ENCODE data around the gene AIM2.
"Not testable (repeated sequence)": the region's sequence is repeated elsewhere in the genome, so short reads cannot be mapped to it uniquely, and the experiment has no call there.

The AIM2 gene, protein sequence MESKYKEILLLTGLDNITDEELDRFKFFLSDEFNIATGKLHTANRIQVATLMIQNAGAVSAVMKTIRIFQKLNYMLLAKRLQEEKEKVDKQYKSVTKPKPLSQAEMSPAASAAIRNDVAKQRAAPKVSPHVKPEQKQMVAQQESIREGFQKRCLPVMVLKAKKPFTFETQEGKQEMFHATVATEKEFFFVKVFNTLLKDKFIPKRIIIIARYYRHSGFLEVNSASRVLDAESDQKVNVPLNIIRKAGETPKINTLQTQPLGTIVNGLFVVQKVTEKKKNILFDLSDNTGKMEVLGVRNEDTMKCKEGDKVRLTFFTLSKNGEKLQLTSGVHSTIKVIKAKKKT

DNA sequence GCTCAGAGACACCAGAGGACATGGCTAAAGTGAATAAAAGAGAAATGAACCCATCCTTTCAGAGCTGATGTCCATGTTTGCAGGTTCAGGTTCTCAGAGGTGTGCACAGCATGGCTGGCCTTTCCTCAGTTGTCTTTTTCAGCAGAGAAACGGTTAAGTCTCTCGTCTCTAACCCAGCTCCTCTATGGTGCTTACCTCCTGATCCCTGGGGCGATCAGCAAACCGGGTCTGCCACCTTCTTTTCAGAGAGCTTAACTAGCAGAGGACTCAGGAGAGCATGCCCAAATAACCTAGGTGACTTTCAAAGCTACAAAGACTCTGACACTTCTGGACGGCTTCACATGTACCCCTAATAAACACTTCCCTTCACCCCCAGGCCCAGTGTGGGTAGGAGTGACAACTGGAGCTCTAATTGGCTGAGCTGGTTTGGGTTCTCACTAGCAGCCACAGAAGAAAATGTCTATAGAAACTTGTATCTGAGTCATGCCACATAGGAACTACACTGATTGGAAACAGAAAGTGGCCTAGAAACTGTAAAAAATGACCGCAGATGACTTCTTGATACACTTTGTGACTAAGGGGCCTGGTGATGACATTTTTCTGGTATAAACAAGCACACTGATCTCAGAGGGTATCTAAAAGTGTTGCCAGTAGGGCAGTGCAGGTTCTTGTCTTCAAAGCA lies at the start of gene AIM2:
Gene AIM2 (minus strand): TSS at position 329 of the 682 bp plus-strand sequence. CDS start 3,267 bp downstream, outside the sequence.
- DNase-seq (ENCODE audit: low read depth), result peak; percentile 95
- TF ChIP-seq, protein P1, sequence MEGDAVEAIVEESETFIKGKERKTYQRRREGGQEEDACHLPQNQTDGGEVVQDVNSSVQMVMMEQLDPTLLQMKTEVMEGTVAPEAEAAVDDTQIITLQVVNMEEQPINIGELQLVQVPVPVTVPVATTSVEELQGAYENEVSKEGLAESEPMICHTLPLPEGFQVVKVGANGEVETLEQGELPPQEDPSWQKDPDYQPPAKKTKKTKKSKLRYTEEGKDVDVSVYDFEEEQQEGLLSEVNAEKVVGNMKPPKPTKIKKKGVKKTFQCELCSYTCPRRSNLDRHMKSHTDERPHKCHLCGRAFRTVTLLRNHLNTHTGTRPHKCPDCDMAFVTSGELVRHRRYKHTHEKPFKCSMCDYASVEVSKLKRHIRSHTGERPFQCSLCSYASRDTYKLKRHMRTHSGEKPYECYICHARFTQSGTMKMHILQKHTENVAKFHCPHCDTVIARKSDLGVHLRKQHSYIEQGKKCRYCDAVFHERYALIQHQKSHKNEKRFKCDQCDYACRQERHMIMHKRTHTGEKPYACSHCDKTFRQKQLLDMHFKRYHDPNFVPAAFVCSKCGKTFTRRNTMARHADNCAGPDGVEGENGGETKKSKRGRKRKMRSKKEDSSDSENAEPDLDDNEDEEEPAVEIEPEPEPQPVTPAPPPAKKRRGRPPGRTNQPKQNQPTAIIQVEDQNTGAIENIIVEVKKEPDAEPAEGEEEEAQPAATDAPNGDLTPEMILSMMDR (IDR thresholded peaks at IDR 0.05; ENCODE audit: insufficient read depth, low read depth, low read length, missing control alignments), result no peak
- H3K4me3 ChIP-seq (ENCODE audit: low read depth, low read length), result peak within 1 kb of the TSS; percentile 91

DNA sequence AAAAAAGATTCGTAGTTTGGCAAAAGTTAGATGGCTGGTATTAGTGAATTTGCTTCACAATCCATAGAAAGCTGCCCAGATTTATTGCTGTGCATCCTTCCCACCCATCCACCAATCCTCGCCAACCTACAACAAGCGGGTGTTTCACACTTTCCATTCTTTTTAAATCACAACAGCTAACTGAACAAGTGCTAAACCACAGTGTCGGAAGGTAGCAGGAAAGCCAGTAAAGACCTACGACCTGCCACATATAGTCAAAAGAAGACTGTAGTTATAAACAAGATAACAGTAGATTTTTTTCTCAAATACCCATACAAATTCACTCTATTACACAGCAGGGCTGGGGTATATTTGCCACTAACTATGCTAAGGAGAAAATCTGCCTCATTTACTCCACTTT lies 47.0 kb upstream of the AIM2 start:
- TF ChIP-seq, protein P1 (IDR thresholded peaks at IDR 0.05; ENCODE audit: insufficient read depth, low read depth, low read length, missing control alignments), result no peak
- no peak overlapping the region for H3K4me3 ChIP-seq (ENCODE audit: low read depth, low read length)
- DNase-seq (ENCODE audit: low read depth), result no peak

DNA sequence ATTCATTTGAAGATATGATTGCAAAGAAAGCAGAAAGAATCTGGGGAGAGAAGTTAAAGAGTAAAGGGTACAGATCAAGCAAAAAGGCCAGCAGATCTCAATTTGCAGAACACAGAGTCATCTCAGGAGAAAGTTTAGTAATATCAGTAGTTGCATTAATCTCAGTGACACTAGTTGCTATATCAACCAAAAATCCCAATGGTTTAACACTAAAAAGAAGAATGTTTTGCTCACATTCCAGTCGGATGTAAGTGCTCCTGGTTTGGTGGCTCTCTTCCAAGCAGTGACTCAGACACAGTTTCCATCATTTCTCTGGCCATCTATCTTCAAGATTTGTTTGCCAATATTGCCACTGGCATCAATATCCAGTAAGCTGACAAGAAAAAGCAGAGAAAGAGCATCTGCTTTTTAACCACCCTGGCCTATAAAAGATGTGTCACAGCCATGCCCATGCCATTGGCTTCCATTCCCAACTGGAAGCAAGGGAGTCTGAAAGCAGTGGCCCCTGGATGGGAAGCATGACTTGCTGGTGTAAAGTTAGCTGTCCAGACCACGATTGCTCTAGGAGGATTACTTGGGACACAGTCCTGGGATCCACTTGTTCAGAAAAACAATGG lies 45.5 kb upstream of the AIM2 start:
- peak; percentile 51 for DNase-seq (ENCODE audit: low read depth)
- no peak overlapping the region for H3K4me3 ChIP-seq (ENCODE audit: low read depth, low read length)
- TF ChIP-seq, protein P1 (IDR thresholded peaks at IDR 0.05; ENCODE audit: insufficient read depth, low read depth, low read length, missing control alignments), result no peak

DNA sequence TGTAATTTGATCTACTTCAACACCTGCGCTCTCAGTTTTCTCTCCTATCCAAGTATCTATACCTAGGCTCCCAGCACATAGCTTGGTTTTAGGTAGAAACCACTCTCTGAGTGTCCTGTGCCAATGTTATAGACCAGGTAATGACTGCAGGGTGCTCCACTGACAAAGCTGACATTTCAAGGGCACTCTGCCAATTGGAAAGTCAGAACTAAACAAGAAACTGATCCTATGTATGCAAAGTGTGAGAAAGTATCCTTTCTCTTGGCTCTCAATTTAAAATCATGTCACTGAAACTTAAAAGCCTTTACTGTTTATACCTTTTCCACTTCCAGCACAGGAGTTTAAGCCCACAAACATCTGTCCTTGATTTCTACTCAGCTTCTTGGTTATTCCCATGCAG lies 45.0 kb upstream of the AIM2 start:
- peak; percentile 64 for DNase-seq (ENCODE audit: low read depth)
- TF ChIP-seq, protein P1 (IDR thresholded peaks at IDR 0.05; ENCODE audit: insufficient read depth, low read depth, low read length, missing control alignments), result no peak
- no peak overlapping the region for H3K4me3 ChIP-seq (ENCODE audit: low read depth, low read length)

DNA sequence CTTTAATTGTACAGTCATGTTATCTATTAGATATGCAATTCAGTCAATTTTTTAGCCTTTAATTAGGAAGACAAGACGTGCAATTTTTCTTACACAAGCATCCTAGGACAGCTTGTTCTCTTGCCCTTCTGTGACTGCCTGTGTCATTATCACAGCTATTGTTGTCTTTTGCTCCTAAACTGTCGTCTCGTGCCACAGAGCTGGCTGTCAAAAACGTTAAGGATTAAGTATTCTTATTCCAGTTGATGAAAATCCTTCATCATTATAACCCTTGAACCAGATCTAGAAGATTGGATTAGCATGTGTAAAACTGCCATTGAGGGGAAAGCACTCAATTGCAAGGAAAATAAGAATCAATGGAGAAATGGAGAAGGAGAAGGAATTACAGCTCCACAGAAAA lies 43.8 kb upstream of the AIM2 start:
- H3K4me3 ChIP-seq (ENCODE audit: low read depth, low read length), result no peak overlapping the region
- TF ChIP-seq, protein P1 (IDR thresholded peaks at IDR 0.05; ENCODE audit: insufficient read depth, low read depth, low read length, missing control alignments), result no peak
- no peak for DNase-seq (ENCODE audit: low read depth)

DNA sequence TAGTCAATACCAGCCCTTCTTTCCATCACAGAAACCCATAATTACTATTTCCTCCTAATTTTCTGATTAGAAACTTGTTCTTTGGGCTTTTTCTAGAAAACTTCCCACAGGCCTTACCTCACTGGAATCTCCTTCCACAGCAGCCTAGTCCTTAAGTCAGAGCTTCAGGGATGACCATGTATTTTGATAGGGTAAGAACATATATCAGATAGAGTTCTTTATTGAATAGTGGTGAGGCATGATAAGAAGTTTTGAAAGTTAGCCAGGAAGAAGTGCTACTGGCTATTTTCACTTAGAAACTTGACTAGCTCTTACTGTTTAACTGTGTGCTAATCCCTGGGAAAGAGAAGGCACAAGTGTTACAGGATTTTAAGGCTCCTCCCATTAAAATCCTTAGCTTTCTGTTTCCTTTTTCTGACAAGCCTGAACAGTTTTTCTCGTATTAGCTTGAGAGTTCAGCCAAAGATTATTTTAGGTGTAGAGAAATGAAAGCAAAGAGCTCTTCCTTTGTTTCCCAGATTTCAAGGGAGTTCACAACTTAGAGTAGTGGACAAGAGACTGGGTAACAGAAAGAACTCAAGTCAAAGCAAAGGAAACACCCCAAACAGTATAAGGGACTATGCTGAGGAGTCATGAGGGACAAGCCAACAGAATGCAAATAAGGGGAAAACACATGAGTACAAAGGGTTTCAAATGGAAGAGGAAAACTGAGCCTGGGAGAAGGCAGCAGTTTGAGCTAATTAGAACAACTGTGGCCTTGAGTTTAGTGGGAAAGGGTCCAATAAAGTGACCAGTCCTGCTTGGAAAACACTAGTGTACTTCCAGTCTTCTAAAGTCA lies 37.2 kb upstream of the AIM2 start:
- no peak for DNase-seq (ENCODE audit: low read depth)
- H3K4me3 ChIP-seq (ENCODE audit: low read depth, low read length), result no peak overlapping the region
- TF ChIP-seq, protein P1 (IDR thresholded peaks at IDR 0.05; ENCODE audit: insufficient read depth, low read depth, low read length, missing control alignments), result no peak

DNA sequence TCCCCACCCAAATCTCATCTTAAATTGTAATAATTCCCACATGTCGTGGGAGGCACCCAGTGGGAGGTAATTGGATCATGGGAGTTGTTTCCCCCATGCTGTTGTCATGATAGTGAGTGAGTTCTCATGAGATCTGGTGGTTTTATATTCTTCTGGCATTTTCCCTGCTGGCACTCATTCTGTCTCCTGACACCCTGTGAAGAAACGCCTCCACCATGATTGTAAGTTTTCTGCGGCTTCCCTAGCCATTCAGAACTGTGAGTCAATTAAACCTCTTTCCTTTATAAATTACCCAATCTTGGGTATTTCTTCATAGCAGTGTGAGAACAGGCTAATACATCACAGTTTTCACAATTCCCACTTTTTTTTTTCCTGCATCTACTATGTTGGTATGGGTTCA lies 26.5 kb upstream of the AIM2 start:
- DNase-seq (ENCODE audit: low read depth); H3K4me3 ChIP-seq (ENCODE audit: low read depth, low read length): not testable (repeated sequence)

Measured in GM12865 (cell line).